NCI-H1417 (cell line): ENCODE measurements around the gene GRIK4.

Source experiments
- DNase-seq, 3 experiments: peaks; one replicate each; lab custom pipeline; 2025; lab: John Stamatoyannopoulos, UW

The GRIK4 gene

DNA sequence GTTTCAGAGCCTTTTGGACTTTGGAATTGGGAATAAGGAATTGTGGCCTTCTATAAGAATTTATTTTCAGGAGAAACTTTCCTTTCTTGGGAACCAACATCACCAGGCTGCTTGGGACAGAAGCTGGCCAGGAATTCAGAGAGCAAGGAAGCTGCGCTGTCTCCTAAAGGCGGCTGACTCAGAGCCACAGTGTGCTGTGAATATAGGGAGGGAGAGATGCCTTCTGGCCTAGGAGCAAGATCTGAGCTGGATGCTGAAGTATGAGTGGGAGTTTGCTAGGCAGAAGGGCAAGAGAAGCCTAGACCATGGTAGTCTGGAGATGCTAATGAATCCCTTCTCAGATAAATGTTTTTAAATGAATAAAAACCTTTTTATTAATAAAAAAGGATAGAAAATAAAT, 298.7 kb downstream of the GRIK4 start:
- DNase-seq = no peak

DNA sequence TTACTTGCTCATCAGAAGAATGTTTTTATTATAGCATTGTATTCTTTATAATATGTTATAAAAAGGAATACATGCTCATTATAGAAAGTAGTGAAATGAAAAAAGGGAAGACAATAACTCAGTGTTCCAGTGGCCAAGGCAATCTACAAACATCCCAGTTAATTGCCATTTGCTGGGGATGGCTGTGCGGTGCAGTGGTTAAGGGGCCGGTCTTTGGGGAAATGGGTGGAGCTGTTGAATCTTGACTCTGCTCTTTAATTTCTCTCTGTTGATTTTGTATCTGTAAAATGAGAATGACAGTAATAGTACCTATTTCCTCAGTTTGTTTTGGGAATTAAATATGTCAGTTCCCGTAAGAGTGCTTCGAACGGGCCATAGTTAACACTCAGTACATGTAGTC, 299.7 kb downstream of the GRIK4 start:
- no peak for DNase-seq

DNA sequence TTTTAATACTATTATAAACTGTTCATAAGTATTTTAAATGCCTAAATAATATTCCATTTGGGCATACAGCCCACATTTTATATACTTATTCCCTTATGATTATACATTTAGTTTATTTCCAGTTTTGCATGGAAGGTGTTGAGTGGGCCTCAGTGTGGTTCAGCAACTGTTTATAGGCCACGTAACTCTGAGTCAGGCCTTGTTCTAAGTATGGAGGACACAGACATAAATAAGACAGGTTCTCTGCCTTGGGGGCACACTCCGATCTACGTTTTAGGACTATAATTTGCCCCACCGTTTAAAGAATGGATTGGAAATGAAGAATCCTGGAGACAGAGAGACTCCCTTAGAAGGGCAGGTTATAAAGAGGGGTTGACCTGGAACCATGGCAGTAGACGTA, 300.2 kb downstream of the GRIK4 start:
- no peak for DNase-seq

DNA sequence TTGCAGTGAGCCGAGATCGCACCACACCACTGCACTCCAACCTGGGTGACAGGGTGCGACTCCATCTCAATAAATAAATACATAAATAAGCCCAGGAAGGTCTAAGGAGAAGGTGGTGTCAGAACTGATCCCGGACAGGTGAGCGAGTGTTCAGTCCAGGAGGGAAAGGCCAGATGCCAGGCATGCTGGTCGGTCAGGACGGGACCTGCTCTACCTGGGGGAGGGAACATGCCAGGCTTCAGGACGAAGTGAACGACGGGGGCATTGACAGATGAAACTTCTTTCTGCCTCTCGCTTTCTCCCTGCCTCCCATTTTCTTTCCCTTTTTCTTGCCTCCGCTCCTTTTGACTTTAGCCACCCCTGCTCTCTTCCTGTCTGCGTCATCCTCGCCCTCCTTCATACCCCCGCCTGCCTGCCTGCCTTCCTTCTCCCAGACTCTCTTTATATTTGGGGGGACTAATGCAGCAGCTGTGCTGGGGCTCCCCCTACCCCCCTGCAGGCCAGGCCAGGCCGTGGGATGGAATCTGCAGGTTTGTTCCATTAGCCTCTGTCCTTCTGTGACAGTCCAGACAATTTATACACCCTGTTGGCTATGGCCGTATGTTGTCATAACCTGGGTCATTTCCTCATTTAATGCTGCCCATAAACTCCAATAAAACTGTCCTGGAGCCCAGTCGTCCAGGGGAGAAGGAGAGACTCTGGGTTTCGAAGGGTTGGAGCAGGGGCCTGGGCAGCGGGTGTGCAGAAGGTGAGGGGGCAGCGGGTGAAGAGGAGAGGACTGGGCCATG, 303.2 kb downstream of the GRIK4 start:
- no peak for DNase-seq

DNA sequence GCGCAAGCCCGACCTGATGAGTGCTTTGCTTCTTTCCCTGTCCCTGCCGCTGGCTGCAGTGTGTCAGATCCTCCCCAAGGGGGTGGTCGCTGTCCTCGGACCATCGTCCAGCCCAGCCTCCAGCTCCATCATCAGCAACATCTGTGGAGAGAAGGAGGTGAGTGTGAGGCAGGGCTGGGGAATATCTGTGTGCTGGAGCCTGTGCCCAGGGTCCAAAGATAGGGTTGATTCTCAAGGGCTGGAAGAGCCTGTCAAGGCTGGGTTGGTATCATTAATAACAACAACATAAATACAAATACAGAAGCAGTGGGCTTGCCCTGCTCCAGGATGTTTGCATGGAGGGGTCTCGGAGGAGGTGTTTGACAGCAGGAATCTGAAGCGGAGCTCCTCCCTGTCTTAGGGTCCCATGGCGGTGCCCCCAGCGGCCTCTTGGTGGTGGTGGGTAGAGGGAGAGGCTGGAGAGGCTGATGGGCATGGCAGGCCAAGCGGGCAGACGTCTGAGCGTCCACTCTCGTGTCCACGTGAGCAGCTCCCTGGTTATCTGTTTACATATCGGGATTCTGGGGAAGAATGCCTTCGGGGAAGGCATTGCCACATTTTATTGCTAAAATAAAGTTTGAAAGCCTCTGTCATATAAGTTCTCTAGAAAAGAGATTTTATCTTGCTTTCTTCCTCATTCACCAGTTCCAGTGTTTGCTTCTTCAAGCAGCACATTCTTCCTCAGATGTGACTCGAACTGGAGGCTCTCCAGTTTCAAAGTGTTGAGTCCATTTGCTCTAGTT, 304.0 kb downstream of the GRIK4 start:
- no peak for DNase-seq

DNA sequence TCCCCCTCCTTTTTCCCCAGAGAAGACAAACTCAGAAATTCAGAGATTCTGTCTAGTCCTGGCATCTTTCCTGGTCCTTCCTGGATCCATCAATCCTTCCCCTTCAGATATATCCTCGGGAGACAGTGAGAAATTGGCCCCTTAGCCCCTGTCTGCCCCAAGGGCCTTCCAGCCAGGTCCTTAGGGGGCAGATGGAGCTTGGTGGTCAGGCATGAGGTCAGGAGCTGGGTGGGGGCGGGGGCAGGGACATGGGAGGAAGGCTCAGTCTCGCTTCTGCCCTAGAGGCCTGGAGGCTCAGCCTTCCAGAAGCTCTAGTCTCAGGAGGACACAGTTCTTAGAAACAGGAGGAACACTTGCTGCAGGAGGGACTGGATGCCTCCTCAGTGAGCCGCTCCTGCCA, 304.6 kb downstream of the GRIK4 start:
- no peak for DNase-seq

DNA sequence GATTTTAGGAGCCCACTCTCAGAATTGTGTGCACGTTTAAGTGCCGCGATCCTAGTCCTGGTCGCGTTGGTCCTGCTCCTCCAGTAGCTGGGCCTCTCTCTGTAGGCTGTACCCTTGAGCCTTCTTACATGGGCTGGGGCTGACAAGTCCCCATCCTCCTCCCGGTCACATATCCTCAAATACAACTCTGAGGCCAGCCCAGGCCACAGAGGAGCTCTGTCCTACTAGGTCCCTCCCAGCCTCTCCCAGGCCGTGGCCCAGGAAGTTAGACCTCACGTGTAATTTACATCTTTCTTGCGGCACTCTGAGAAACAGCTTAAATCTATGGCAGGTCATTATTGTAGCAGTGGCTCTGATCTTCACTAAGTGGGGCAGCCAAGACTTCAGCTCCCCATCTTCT, 305.2 kb downstream of the GRIK4 start:
- no peak for DNase-seq

DNA sequence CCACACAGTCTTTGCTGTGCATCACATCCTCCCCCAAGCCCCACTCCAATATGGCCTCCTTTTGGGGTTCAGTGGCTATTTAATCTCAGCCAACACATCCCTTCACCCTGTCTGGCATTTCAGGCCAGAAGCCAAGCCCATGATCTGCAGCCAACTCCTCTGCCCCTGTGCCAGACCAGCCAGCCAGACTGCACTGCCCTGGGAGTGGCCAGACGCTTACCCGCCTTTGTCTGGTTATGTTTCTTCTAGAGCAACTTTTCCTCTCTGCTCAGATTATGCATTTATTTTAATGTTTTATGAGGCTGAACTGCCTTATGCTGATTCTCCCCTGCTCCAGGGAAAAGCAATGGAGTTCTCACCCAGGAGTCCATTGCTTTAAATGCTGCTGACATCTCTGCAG, 305.6 kb downstream of the GRIK4 start:
- no peak for DNase-seq

DNA sequence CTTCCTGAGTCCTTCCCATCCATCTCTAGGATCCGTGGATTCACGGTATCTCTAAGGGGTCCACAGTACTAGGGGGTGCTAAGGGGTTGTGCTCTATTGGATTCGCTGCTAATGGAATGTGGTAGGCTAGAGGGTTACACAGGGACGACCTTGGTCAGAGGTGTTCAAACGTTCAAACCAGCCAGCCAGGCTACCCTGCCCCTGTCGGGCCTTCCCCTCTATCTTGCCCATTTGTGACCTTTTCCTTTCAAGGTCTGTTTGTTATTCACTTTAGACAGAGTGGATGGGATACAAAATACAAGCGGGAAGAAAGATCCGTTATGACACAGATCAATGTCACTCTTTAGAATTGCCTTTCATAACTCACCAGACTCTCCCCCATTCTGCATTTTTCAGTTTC, 306.5 kb downstream of the GRIK4 start:
- DNase-seq = no peak

DNA sequence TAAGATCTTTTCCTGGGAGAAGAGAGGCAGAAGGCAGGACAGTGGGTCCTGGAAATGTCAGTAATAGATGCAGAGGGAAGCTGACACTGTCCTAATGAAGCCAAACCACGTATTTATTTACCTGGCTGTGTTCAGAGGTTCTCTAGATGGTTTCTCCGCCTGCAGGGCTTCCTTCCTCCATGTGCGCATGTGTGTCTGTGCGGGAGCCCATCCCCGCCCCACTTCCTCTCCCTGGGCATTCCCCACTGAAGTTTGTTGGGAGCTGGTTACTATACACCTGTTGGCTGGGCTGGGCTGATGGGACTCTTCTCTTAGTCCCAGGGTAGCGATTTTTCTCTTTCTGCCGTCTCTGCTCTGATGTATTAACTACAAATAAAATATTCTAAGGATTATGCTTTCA, 307.5 kb downstream of the GRIK4 start:
- peak in 2 of 3 experiments; percentile 23 to 28 for DNase-seq

DNA sequence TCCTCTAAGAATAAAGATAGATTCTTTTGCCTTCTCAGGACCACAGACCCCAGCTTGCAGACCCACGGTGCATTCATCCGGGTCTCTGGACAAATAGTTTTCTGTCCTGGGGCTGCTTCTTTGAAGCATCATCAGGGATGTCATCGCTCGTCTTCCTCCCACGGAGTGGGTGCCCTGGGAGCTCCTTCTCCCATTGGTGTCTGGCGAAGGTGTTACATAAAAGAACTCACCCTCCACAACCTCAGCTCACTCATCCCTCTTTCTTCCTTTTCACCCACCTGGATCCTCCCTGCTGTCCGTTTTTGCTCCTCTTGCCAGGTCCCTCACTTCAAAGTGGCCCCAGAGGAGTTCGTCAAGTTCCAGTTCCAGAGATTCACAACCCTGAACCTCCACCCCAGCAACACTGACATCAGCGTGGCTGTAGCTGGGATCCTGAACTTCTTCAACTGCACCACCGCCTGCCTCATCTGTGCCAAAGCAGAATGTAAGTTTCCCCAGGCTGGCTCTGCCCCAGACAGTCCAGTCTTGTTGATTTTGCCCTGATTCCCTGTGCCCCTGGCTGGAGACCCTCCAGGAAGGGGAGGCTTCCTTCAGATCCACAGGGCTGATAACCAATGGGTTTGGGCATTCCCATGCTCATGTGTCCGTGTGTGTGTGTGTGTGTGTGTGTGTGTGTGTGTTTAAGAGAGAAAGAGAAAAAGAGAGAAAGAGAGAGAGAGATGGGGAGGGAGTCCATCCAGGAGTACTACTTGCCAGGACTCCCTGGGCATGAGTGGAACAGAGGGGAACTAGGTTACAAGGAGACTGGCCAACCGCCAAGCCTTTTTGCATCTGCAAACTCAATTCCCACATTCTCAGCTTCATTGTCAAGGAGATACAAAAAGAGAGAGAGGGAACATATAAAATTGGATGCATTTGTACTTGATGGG, 308.2 kb downstream of the GRIK4 start:
- no peak for DNase-seq

DNA sequence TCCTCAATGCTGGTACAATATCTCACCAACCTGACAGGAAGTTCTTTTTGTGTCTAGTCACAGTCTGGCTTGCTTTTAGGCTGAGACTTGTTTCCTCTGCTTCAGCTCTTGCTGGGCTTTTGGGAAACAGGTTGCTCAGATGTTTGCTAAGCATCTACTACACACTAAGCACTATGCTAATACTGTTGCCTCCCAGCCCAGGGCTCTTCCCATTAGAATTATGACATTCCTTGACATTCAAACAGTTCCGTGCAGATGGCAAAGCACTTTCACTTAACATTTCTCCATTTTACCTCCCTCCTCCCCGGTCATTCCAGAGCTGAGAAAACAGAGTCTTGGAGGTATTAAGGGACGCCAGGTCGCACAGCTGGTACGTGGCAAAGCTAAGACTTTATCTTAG, 311.6 kb downstream of the GRIK4 start:
- no peak for DNase-seq

DNA sequence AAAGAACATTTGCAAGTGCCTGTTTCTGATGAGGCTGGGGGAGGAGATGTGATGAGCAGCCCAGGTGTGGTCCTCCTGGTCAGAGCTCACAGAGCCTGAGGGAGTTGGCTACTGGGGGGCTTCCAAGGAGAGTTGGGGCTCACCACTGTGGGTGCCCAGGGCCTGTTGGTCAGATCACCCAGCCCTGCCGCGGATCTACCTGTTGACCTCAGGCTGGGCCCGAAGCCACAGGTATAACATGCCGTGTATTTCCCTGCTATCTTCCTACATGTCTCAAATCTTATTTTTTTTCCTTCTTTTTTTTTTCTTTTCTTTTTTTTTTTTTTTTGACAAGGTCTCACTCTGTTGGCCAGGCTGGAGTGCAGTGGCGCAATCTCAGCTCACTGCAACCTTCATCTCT, 312.7 kb downstream of the GRIK4 start:
- no peak for DNase-seq

DNA sequence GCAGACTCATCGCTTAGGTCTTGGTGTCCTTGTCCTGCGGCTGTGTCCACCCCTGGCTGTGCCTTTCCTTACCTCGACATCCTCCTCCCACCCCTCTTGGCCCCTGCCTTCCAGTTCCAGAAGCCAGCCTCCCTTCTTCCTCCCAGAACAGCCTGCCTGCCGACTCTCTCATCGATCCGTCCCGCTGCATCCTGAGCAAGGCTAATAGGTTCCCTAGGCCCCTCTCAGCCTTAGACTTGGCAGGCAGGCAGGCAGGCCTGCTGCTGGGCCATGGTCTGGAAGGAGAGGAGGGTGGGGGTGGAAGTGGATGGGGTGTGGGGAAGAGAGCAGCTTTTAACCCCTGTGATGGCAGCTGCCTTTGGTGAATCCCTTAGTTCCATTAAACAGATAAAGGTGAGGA, 315.6 kb downstream of the GRIK4 start:
- DNase-seq = no peak

DNA sequence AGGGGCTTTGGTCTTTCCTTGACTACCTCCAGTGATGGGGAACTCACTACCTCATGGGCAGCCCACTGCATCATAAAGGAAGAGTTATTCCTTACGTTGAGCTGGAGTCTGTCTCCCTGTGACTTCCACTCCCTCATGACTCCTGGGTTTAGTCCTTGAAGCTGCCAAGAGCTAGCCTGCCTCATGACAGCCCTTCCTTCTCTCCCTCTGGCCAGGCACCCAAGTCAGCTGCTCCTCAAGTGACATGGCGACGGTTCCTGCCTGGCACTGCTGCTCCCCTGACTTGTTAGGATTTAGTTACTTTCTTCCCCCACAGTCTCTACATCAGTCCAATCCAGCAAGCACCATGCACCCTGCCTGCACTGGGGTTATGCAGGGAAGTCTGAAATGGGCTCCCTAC, 316.3 kb downstream of the GRIK4 start:
- DNase-seq = no peak

DNA sequence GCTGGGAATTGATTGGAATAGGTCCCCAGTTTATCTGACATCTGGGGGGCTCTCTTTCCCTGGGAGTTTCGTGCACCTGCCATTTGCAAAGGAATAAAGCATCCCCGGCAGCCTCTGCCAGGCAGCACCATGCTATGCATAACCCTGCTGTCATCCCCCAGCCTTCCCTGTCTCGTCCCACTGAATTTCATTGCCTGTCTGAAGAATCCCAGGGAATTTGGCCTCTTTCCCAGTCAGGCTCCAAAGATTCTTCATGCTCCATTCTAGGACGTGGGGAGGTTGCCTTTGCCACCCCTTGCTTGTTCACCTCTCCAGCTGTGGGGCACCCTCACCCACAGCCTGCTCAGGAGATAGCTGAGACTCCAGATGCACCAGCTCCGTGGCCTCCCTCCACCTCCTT, 317.3 kb downstream of the GRIK4 start:
- no peak for DNase-seq

DNA sequence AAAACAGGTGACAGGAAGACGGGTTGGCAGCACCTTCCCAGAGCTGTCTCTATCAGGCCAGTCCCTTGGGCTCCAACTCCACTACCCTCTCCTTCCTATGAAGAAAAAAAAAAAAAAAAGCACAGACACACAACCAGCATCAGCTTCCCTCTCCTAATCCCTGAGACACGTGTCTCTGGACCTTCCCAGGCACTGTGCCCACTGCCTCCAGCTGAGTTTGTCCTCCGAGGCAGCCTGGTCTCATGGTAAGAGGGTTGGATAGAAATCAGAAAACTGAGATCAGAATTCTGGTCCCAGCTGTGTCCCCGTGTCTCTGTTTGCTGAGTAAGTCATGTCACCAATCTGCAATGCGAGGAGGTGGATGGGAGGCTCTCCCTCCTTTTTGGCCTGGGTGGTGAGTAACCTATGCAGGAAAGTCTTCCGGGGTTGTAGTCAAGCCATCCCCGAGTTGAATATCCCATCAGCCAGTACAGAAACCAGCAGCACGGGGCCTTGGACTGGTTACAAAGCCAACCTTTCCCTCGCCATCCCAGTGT, 318.6 kb downstream of the GRIK4 start:
- no peak for DNase-seq

DNA sequence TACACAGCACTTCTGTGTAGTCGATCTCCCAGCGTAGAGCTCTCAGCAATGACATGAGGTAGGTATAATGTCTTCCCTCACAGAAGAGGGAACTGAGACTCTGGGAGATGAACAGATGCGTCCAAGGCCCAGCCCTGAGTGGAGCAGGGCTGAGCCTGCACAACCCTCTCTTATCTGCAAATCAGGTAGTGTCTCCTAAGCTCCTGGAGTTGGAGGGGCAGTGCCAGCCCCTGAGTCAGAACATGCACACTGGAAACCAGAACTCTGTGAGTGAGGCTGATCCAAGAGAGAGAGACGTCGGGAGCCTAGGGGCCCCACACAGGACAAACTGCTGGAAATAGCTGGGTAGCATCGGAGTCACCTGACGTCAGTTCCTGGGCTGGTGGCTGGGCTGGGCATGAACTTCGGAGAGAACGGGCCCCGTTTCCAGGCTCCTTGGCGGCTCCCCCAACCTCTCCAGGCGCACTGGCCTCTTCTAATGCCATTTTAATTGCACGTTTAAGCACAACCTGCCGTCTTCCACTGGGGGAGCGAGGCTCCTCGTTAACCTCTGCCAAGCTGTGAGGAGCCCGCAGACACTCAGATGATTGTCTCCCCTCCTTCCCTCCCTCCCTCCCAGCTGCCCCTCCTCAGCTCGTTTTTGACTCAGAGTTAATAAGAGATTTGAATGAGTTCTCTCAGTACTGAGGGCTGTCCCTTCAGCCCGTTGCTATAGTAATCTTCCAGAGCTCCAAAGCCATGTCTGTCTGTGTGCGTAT, 321.1 kb downstream of the GRIK4 start:
- peak; percentile 25 to 79 (median 49) for DNase-seq

DNA sequence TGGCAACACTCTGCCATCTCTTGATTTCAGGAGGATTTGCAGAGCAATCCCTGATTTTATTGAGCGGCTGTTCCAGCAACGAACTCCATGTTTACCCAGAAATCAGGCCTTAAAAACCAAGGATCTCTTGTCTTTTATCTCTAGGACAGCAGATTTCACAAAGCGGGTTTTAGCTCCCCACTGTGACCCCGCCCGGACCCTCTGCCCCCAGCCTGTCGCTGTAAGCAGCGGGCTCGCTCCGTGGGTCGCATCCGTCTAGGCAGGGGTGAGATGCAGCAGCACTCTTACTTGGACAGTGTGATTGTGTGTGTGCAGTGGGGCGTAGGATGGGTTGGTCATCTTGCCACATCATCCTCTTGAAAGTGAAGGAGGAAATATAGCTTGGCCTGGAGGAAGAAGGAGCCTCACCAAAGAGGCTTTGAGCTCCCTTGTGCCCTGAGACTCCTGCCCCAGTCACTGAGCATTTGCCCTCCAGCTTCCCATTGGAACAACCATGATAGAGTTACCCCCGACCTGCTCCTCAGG, 323.2 kb downstream of the GRIK4 start:
- peak in 1 of 3 experiments; percentile 16 for DNase-seq

DNA sequence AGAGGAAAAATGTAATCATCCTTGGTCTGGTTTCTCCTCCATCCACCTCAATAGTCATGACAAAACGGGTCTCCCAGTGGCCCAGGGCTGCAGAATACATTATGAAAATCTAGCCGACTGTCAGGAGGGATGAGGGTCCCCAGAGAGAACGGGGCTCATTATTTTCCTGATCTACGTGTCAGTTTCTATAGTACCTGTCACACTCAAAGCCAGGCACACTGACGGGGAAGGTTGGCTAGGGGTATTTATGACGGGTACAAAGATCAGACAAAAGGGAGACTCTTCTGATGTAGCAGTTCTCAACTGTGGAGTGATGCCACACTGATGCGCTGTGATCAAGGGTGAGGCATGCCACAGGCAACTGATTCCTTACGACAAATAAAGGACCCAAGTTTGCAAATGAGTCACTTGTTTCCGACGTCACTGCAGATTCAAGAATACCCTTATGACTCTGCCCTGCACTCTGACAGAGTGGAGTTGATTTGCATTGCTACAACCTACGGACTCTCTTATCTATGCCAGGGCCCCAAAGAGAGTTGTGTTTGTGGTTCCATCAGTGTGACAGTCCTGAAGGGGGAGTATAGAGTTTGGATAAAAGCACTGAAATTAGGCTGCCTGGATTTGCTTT, 324.2 kb downstream of the GRIK4 start:
- no peak for DNase-seq

DNA sequence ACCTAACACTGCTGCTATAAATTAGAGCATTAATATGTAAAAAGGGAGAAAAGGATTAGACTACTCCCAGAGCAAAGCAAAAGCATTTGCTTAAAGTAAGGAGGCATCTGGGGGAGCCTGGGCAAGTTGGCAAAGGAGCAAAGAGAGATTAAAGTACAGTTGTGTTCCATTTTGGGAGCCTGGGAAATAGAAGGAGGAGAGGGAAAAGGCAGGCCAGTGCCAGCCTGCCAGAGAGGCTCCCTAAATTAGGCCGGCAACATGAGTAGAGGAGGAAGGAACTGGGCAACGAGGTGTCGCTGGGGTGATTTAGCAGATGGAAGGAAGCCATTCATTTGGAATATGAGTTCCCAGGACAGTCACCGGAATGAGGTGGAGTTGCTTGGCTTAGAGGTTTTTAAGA, 326.1 kb downstream of the GRIK4 start:
- DNase-seq = no peak
